SH-SY5Y (cell line): ENCODE results near the gene SLC16A6.

Source experiments
- GATA2 ChIP-seq: IDR thresholded peaks from 2 replicates; pipeline ENCODE4 v1.6.1; 2011; ENCODE audit warnings: mild to moderate bottlenecking, low read depth, low read length
- GATA3 ChIP-seq: IDR thresholded peaks from 2 replicates; pipeline ENCODE4 v1.6.1; 2011; ENCODE audit warnings: low read depth, mild to moderate bottlenecking, low read length, moderate library complexity

GRCh38 chr17:68322630-68323029, 31.7 kb upstream of the SLC16A6 start:
- TF ChIP-seq GATA2 (no peak), GATA3 (no peak)
